Neural cell (in vitro differentiated cells): Measurements from ENCODE around the gene TBC1D16. TPM values are rescaled to one million over a fixed set of nuclear protein-coding genes. Genes with fewer than 3 reads are reported as not detected.

Source experiments
- H2AFZ ChIP-seq: fragments of 200-600, 300-800 bp; sonication (generic), shearing (Covaris generic); 2 replicates; pipeline ENCODE4 v1.6.0; 2014; ENCODE audit warnings: low read depth, mild to moderate bottlenecking, antibody characterized with exemption, low read length, moderate library complexity
- H3F3A ChIP-seq: fragments of 200-600 bp; shearing (Covaris generic); 2 replicates; pipeline ENCODE4 v1.6.1; 2016; ENCODE audit warnings: mild to moderate bottlenecking, moderate library complexity, mixed read lengths, antibody characterized with exemption, low read length; ENCODE audit not compliant: insufficient read depth, poor library complexity, severe bottlenecking
- H3K27ac ChIP-seq: fragments of 200-600, 300-800 bp; sonication (generic), shearing (Covaris generic); 2 replicates; pipeline ENCODE4 v1.5.1; 2014; ENCODE audit warnings: mild to moderate bottlenecking, low read length, moderate library complexity
- H3K27me3 ChIP-seq: fragments of 300-800, 200-600 bp; sonication (generic), shearing (Covaris generic); 2 replicates; pipeline ENCODE4 v1.6.0; 2014; ENCODE audit warnings: mild to moderate bottlenecking, low read depth, low read length, moderate library complexity; ENCODE audit not compliant: insufficient read depth
- H3K36me3 ChIP-seq: fragments of 300-800, 200-600 bp; sonication (generic), shearing (Covaris generic); 2 replicates; pipeline ENCODE4 v1.5.1; 2014; ENCODE audit warnings: mild to moderate bottlenecking, antibody characterized with exemption, low read length, moderate library complexity; ENCODE audit not compliant: insufficient read depth
- H3K4me2 ChIP-seq: fragments of 300-800, 200-600 bp; sonication (generic), shearing (Covaris generic); 2 replicates; pipeline ENCODE4 v1.6.0; 2014; ENCODE audit warnings: mild to moderate bottlenecking, low read length
- H3K4me3 ChIP-seq: fragments of 300-800, 200-600 bp; sonication (generic), shearing (Covaris generic); 2 replicates; pipeline ENCODE4 v1.5.1; 2014; ENCODE audit warnings: mild to moderate bottlenecking, low read length, moderate library complexity
- H3K79me2 ChIP-seq: fragments of 200-600 bp; shearing (Covaris generic); replicated peaks from 2 replicates; pipeline ENCODE4 v1.6.0; 2014; ENCODE audit warnings: mild to moderate bottlenecking, low read length, moderate library complexity; ENCODE audit not compliant: insufficient read depth
- H3K9ac ChIP-seq: fragments of 300-800, 200-600 bp; sonication (generic), shearing (Covaris generic); 2 replicates; pipeline ENCODE4 v1.6.1; 2016; ENCODE audit warnings: mild to moderate bottlenecking, low read length, mixed read lengths
- H3K9me2 ChIP-seq: fragments of 200-600 bp; shearing (Covaris generic); 2 replicates; pipeline ENCODE4 v1.6.1; 2016; ENCODE audit warnings: mild to moderate bottlenecking, low read length, mixed read lengths; ENCODE audit not compliant: insufficient read depth
- H3K9me3 ChIP-seq: fragments of 200-600, 300-800 bp; sonication (generic), shearing (Covaris generic); 2 replicates; pipeline ENCODE4 v1.6.1; 2016; ENCODE audit warnings: mild to moderate bottlenecking, mixed run types, low read length, moderate library complexity, mixed read lengths
- H4K20me1 ChIP-seq: fragments of 200-600 bp; shearing (Covaris generic); 2 replicates; pipeline ENCODE4 v1.6.1; 2016; ENCODE audit warnings: mild to moderate bottlenecking, mixed run types; ENCODE audit not compliant: insufficient read depth
- CTCF ChIP-seq: fragments of 450-650 bp; IDR thresholded peaks from 2 replicates; pipeline ENCODE4 v1.5.1; 2014; ENCODE audit warnings: antibody characterized with exemption, mild to moderate bottlenecking, moderate library complexity; ENCODE audit not compliant: poor library complexity, severe bottlenecking
- EP300 ChIP-seq: fragments of 450-650 bp; conservative IDR thresholded peaks from 2 replicates; pipeline ENCODE4 v1.6.1; 2014; ENCODE audit warnings: antibody characterized with exemption, mild to moderate bottlenecking, moderate library complexity; ENCODE audit not compliant: poor library complexity, severe bottlenecking
- EZH2 ChIP-seq: fragments of 200-600, 300-800 bp; shearing (Covaris generic), sonication (generic); IDR thresholded peaks from 2 replicates; pipeline ENCODE4 v1.6.1; 2014; ENCODE audit warnings: antibody characterized with exemption, low read length, borderline replicate concordance, mild to moderate bottlenecking; ENCODE audit not compliant: insufficient read depth, poor library complexity, severe bottlenecking
- MXI1 ChIP-seq: fragments of 450-650 bp; conservative IDR thresholded peaks from 2 replicates; pipeline ENCODE4 v1.6.1; 2014; ENCODE audit warnings: antibody characterized with exemption, mild to moderate bottlenecking; ENCODE audit not compliant: poor library complexity, severe bottlenecking
- POLR2AphosphoS5 ChIP-seq: IDR thresholded peaks from 2 replicates; pipeline ENCODE4 v1.6.1; 2012
- RAD21 ChIP-seq: fragments of 450-650 bp; conservative IDR thresholded peaks from 2 replicates; pipeline ENCODE4 v1.6.1; 2014; ENCODE audit warnings: antibody characterized with exemption, mild to moderate bottlenecking, moderate library complexity
- REST ChIP-seq: IDR thresholded peaks from 2 replicates; pipeline ENCODE4 v1.6.1; 2012; ENCODE audit warnings: borderline replicate concordance
- SMC3 ChIP-seq: fragments of 450-650 bp; conservative IDR thresholded peaks from 2 replicates; pipeline ENCODE4 v1.6.1; 2014; ENCODE audit warnings: antibody characterized with exemption, mild to moderate bottlenecking, moderate library complexity; ENCODE audit not compliant: poor library complexity
- TAF1 ChIP-seq: IDR thresholded peaks from 2 replicates; pipeline ENCODE4 v1.6.1; 2012; ENCODE audit warnings: low read depth
- polyA plus RNA-seq: library from polyadenylated mRNA; depleted of rRNA; stranded (reverse); fragments of >200 nt; gene quantifications from 2 replicates; pipeline ENCODE4 v1.2.3, GENCODE V29; 2014

Gene TBC1D16
- polyA plus RNA-seq, 1 donor from 2014 or later: 19.8 TPM

GRCh38 chr17:80068301-80069222 is 32.9 kb upstream of the TBC1D16 start:
- Histone ChIP-seq H3K27me3 (no peaks in the 10 kb centered on the region), H4K20me1 (no peaks in the 10 kb centered on the region), H3K79me2 (no peaks in the 10 kb centered on the region), H3K4me3 (no peak overlapping the region), H3K4me2 (no peak overlapping the region), H3K9me3 (no peaks in the 10 kb centered on the region), H3K9ac (no peak overlapping the region), H3K27ac (no peak overlapping the region), H3F3A (no peaks in the 10 kb centered on the region), H3K36me3 (no peaks in the 10 kb centered on the region), H3K9me2 (no peaks in the 10 kb centered on the region), H2AFZ (no peak overlapping the region)
- TF ChIP-seq EZH2 (no peak), REST (no peak), SMC3 (no peak), EP300 (no peak), RAD21 (no peak), CTCF (no peak), TAF1 (no peak), MXI1 (no peak), POLR2AphosphoS5 (no peak)

- H2AFZ ChIP-seq: no peak overlapping the region
- H3F3A ChIP-seq: no peaks in the 10 kb centered on the region
- no peaks in the 10 kb centered on the region for H3K9me3 ChIP-seq
- TF ChIP-seq RAD21 (no peak), POLR2AphosphoS5 (no peak), EP300 (no peak), SMC3 (no peak), TAF1 (no peak), REST (no peak), CTCF (no peak), MXI1 (no peak)
- H3K9me2 ChIP-seq: no peaks in the 10 kb centered on the region
- no peak overlapping the region for H3K4me3 ChIP-seq
- H3K79me2 ChIP-seq: no peaks in the 10 kb centered on the region
- no peaks in the 10 kb centered on the region for H4K20me1 ChIP-seq
- no peak overlapping the region for H3K9ac ChIP-seq
- no peaks in the 10 kb centered on the region for H3K27me3 ChIP-seq
- no peak overlapping the region for H3K27ac ChIP-seq
- H3K4me2 ChIP-seq: no peak overlapping the region
- H3K36me3 ChIP-seq: no peaks in the 10 kb centered on the region
Observed at GRCh38 chr17:80067393-80067986, 31.8 kb upstream of the TBC1D16 start.
